GM19035 (cell line): Measurements from ENCODE around the gene CDC42EP4.
"Not testable (repeated sequence)": the region's sequence is repeated elsewhere in the genome, so short reads cannot be mapped to it uniquely, and the experiment has no call there.

ENCODE experiments used
- ATAC-seq: cut with Tn5 transposase; IDR thresholded peaks from one replicate; pipeline ENCODE4 v1.9.1; 2021; ENCODE audit not compliant: unreplicated experiment

The CDC42EP4 gene

GRCh38 chr17:73323409-73324159 is 11.8 kb upstream of the CDC42EP4 start:
- no peak for ATAC-seq

- ATAC-seq = no peak
Measured at GRCh38 chr17:73320601-73321264, 8.9 kb upstream of the CDC42EP4 start.

GRCh38 chr17:73319766-73320165 is 8.0 kb upstream of the CDC42EP4 start:
- no peak for ATAC-seq

- no peak for ATAC-seq
Measured at GRCh38 chr17:73318836-73319235, 7.0 kb upstream of the CDC42EP4 start.

- ATAC-seq = no peak
Measured at GRCh38 chr17:73318427-73318813, 6.6 kb upstream of the CDC42EP4 start.

GRCh38 chr17:73317513-73318426 is 6.0 kb upstream of the CDC42EP4 start:
- ATAC-seq = no peak

GRCh38 chr17:73316919-73317505 is 5.2 kb upstream of the CDC42EP4 start:
- no peak for ATAC-seq

GRCh38 chr17:73315471-73315870 is 3.7 kb upstream of the CDC42EP4 start:
- ATAC-seq = no peak

GRCh38 chr17:73313526-73314127 is 1.8 kb upstream of the CDC42EP4 start:
- no peak for ATAC-seq

- ATAC-seq = not testable (repeated sequence)
Measured at GRCh38 chr17:73312887-73313286, 1.1 kb upstream of the CDC42EP4 start.

- ATAC-seq = peak; percentile 18
Measured at GRCh38 chr17:73311428-73311780, 397 bp downstream of the CDC42EP4 start.

GRCh38 chr17:73309727-73310596 is 1.8 kb downstream of the CDC42EP4 start:
- ATAC-seq = no peak

GRCh38 chr17:73308959-73309358 is 2.8 kb downstream of the CDC42EP4 start:
- not testable (repeated sequence) for ATAC-seq

- no peak for ATAC-seq
Measured at GRCh38 chr17:73308017-73308823, 3.6 kb downstream of the CDC42EP4 start.

- no peak for ATAC-seq
Measured at GRCh38 chr17:73307130-73307529, 4.7 kb downstream of the CDC42EP4 start.

GRCh38 chr17:73305845-73306836 is 5.7 kb downstream of the CDC42EP4 start:
- no peak for ATAC-seq

- no peak for ATAC-seq
Measured at GRCh38 chr17:73304971-73305812, 6.6 kb downstream of the CDC42EP4 start.
